ENCODE data around the gene ABCF2. TPM values are rescaled to one million over a fixed set of nuclear protein-coding genes. Genes with fewer than 3 reads are reported as not detected.

ABCF2 gene
- polyA plus RNA-seq, 1 of the 3 experiments (the other 2 are of a cell fraction): 75.4 TPM

DNA sequence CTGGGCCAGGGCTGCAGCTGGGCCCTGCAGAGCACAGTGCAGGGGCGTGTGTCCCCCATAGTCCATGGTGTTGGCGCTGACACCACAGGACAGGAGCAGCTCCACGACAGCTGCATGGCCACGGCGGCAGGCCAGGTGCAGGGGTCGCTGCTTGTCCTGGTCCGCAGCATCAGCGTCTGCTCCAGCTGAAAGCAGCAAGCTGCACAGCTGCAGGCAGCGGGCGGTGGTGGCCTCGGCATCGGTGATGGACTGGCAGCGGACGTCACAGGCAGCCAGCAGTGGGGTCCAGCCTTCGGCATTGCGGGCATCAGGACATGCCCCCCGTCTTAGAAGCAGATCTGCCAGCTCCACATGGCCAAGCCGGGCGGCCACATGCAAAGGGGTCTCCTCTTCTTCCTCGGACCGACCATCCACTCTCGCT, 46.0 kb downstream of the ABCF2 start:
- H3K36me3 ChIP-seq (replicated peaks in 1 of 2; ENCODE audit: control insufficient read depth in 1 of 2, insufficient read depth in 2 of 2, low read length in 1 of 2): no peaks in the 10 kb centered on the region
- peaks cover 58% of the 10 kb centered on the region for H3K27me3 ChIP-seq (ENCODE audit: insufficient read depth)
- POLR2A ChIA-PET: interaction anchor here (1.3 kb wide), 1 partner anchor 10 kb away, joined by 7 read pairs; no protein-coding TSS in a partner anchor
- H2AFZ ChIP-seq (ENCODE audit: low read depth): no peak overlapping the region
- no peaks in the 10 kb centered on the region for H3F3A ChIP-seq (replicated peaks; ENCODE audit: insufficient read depth)
- no peak for DNase-seq
- 76% methylated on average over 13 of the region's 22 CpGs for WGBS (ENCODE audit: low lambda C conversion rate)
- no peak overlapping the region for H3K4me3 ChIP-seq (ENCODE audit: low read depth in 2 of 2, low read length in 1 of 2)
- H3K9me3 ChIP-seq: no peaks in the 10 kb centered on the region
- no peaks in the 10 kb centered on the region for H4K20me1 ChIP-seq (ENCODE audit: insufficient read depth)
- no peak for TF ChIP-seq EZH2phosphoT487 (IDR thresholded peaks at IDR 0.05; ENCODE audit: borderline replicate concordance, low read depth)
- TF ChIP-seq SIN3A (IDR thresholded peaks at IDR 0.05; ENCODE audit: borderline replicate concordance, low read depth, low read length): no peak
- TF ChIP-seq, protein P1, sequence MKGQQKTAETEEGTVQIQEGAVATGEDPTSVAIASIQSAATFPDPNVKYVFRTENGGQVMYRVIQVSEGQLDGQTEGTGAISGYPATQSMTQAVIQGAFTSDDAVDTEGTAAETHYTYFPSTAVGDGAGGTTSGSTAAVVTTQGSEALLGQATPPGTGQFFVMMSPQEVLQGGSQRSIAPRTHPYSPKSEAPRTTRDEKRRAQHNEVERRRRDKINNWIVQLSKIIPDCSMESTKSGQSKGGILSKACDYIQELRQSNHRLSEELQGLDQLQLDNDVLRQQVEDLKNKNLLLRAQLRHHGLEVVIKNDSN (IDR thresholded peaks at IDR 0.05; ENCODE audit: borderline replicate concordance, low read depth): no peak
- TF ChIP-seq, protein P2, sequence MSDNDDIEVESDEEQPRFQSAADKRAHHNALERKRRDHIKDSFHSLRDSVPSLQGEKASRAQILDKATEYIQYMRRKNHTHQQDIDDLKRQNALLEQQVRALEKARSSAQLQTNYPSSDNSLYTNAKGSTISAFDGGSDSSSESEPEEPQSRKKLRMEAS (IDR thresholded peaks at IDR 0.05; ENCODE audit: low read depth): no peak
- no peak for TF ChIP-seq SMC3 (IDR thresholded peaks at IDR 0.05; ENCODE audit: low read depth, low read length)
- TF ChIP-seq GATA2 (CRISPR knock-in tag; IDR thresholded peaks at IDR 0.05): no peak
- TF ChIP-seq TEAD4 (IDR thresholded peaks at IDR 0.05; ENCODE audit: borderline replicate concordance, insufficient read depth): no peak
- no peak for TF ChIP-seq POLR2AphosphoS5 (IDR thresholded peaks at IDR 0.05; ENCODE audit: low read depth, low read length)
- no peak for TF ChIP-seq ELF1 (IDR thresholded peaks at IDR 0.05)
- TF ChIP-seq EP300 (IDR thresholded peaks at IDR 0.05; ENCODE audit: borderline replicate concordance in 1 of 2, low read depth in 1 of 2, low read length in 1 of 2): no peak
- TF ChIP-seq RCOR1 (IDR thresholded peaks at IDR 0.05; ENCODE audit: low read length): no peak
- TF ChIP-seq, protein P3, sequence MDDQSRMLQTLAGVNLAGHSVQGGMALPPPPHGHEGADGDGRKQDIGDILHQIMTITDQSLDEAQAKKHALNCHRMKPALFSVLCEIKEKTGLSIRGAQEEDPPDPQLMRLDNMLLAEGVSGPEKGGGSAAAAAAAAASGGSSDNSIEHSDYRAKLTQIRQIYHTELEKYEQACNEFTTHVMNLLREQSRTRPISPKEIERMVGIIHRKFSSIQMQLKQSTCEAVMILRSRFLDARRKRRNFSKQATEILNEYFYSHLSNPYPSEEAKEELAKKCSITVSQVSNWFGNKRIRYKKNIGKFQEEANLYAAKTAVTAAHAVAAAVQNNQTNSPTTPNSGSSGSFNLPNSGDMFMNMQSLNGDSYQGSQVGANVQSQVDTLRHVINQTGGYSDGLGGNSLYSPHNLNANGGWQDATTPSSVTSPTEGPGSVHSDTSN (IDR thresholded peaks at IDR 0.05): no peak
- no peaks in the 10 kb centered on the region for H3K4me1 ChIP-seq (ENCODE audit: control insufficient read depth in 1 of 2, insufficient read depth in 2 of 2, low read depth in 1 of 2, low read length in 1 of 2)
- H3K79me2 ChIP-seq (ENCODE audit: insufficient read depth): no peaks in the 10 kb centered on the region
- H3K9me2 ChIP-seq: no peaks in the 10 kb centered on the region
- no peak overlapping the region for H3K4me2 ChIP-seq
- no peak overlapping the region for H3K27ac ChIP-seq (ENCODE audit: low read depth in 2 of 2, low read length in 1 of 2)
- H3K9ac ChIP-seq: no peak overlapping the region
- CTCF ChIA-PET: interaction anchor here (1.0 to 9.8 kb wide), 3 partner anchors 15 to 63 kb away, joined by 3 to 86 read pairs (median 60); partner anchors contain the start of gene GBX1

- H3K27ac ChIP-seq (ENCODE audit: low read depth in 2 of 2, low read length in 1 of 2): no peak overlapping the region
- CTCF ChIA-PET: interaction anchor here (7.3 to 9.8 kb wide), 2 partner anchors 14 to 56 kb away, joined by 60 to 86 read pairs; partner anchors contain the start of gene GBX1
- WGBS (ENCODE audit: low lambda C conversion rate): 42% methylated on average over 4 of the region's 4 CpGs
- no peaks in the 10 kb centered on the region for H3K4me1 ChIP-seq (ENCODE audit: control insufficient read depth in 1 of 2, insufficient read depth in 2 of 2, low read depth in 1 of 2, low read length in 1 of 2)
- no peaks in the 10 kb centered on the region for H3K79me2 ChIP-seq (ENCODE audit: insufficient read depth)
- POLR2A ChIA-PET: interaction anchor here (0.6 kb wide), 1 partner anchor 96 kb away, joined by 3 read pairs; no protein-coding TSS in a partner anchor
- no peak overlapping the region for H3K9ac ChIP-seq
- H2AFZ ChIP-seq (ENCODE audit: low read depth): no peak overlapping the region
- H3K36me3 ChIP-seq (replicated peaks in 1 of 2; ENCODE audit: control insufficient read depth in 1 of 2, insufficient read depth in 2 of 2, low read length in 1 of 2): no peaks in the 10 kb centered on the region
- H3F3A ChIP-seq (replicated peaks; ENCODE audit: insufficient read depth): no peaks in the 10 kb centered on the region
- no peak overlapping the region for H3K4me3 ChIP-seq (ENCODE audit: low read depth in 2 of 2, low read length in 1 of 2)
- peaks cover 58% of the 10 kb centered on the region for H3K27me3 ChIP-seq (ENCODE audit: insufficient read depth)
- no peaks in the 10 kb centered on the region for H4K20me1 ChIP-seq (ENCODE audit: insufficient read depth)
- peak; percentile 25 for DNase-seq
- H3K4me2 ChIP-seq: no peak overlapping the region
- H3K9me3 ChIP-seq: no peaks in the 10 kb centered on the region
- H3K9me2 ChIP-seq: no peaks in the 10 kb centered on the region
- TF ChIP-seq SMC3 (IDR thresholded peaks at IDR 0.05; ENCODE audit: low read depth, low read length) (no peak), GATA2 (CRISPR knock-in tag; IDR thresholded peaks at IDR 0.05) (no peak), MEF2A (IDR thresholded peaks at IDR 0.05; ENCODE audit: borderline replicate concordance, low read depth) (no peak), TAF1 (IDR thresholded peaks at IDR 0.05; ENCODE audit: borderline replicate concordance, low read depth, low read length) (no peak), USF2 (IDR thresholded peaks at IDR 0.05; ENCODE audit: borderline replicate concordance, low read depth, low read length) (no peak), NRF1 (IDR thresholded peaks at IDR 0.05; ENCODE audit: low read depth, low read length) (no peak), FOXJ3 (CRISPR knock-in tag; IDR thresholded peaks at IDR 0.05) (no peak), YY1 (IDR thresholded peaks at IDR 0.05; ENCODE audit: low read depth) (no peak), REST (IDR thresholded peaks at IDR 0.05; ENCODE audit: low read depth, low read length) (no peak), SIN3A (IDR thresholded peaks at IDR 0.05; ENCODE audit: borderline replicate concordance, low read depth, low read length) (no peak), NFIC (IDR thresholded peaks at IDR 0.05; ENCODE audit: borderline replicate concordance) (no peak), EP300 (IDR thresholded peaks at IDR 0.05; ENCODE audit: borderline replicate concordance in 1 of 2, low read depth in 1 of 2, low read length in 1 of 2) (no peak)
- TF ChIP-seq, protein P2 (IDR thresholded peaks at IDR 0.05; ENCODE audit: low read depth): no peak
Observed at GRCh38 chr7:151179946-151180345, 47.1 kb downstream of the ABCF2 start.

Data from SK-N-SH (cell line).